ENCODE results near the gene AUNIP. TPM values are rescaled to one million over a fixed set of nuclear protein-coding genes. Genes with fewer than 3 reads are reported as not detected.

Gene AUNIP
- total RNA-seq, 1 donor from 2014 or later: 0.41 TPM

- no peak for DNase-seq
Observed at GRCh38 chr1:25794325-25794724, 64.9 kb downstream of the AUNIP start.

DNA sequence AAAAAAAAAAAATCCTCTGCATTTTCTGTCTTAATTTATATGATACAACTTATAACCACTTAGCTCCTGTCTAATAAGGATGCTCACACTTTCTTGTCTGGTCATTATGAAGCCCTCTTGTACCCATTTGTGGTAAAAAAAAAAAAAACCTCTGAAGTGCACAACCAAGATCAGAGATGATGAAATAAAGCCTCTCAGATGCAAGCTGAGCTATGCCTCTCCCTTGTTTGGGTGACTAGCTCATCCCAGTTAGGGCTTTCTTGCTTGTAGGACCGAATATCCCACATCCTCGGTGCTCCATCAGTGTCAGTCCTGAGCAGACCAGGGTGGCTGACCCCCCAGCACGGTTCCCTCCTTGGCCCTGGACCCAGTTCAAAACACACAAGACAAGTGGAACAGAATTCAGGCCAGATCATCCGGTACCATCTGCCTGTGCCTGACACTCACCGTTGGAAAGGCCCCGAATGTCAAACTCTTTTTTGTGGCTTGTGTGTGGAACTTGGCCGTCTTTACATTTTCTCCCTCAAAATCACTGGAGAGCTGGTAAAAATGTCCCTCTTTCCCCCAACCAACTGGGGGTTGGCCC is 65.6 kb downstream of the AUNIP start:
- no peak for DNase-seq

GRCh38 chr1:25792115-25792514 is 67.1 kb downstream of the AUNIP start:
- no peak for DNase-seq

GRCh38 chr1:25790472-25790871 is 68.8 kb downstream of the AUNIP start:
- DNase-seq: no peak

DNA sequence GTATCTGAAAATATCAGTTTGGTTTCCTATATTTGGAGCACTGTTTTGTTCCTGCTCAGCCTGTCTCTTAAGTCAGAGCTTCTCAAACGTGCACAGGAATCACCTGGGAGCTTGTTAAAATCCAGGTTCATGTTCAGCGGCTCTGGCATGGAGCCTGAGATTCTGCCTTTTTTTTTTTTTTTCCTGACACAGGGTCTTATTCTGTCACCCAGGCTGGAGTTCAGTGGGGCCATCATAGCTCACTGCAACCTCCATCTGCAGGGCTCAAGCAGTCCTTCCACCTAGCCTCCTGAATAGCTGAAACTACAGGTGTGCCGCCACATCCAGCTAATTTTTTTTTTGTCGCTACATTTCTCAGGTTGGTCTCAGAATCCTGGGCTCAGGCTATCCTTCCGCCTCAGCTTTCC is 71.5 kb downstream of the AUNIP start:
- DNase-seq: no peak

DNA sequence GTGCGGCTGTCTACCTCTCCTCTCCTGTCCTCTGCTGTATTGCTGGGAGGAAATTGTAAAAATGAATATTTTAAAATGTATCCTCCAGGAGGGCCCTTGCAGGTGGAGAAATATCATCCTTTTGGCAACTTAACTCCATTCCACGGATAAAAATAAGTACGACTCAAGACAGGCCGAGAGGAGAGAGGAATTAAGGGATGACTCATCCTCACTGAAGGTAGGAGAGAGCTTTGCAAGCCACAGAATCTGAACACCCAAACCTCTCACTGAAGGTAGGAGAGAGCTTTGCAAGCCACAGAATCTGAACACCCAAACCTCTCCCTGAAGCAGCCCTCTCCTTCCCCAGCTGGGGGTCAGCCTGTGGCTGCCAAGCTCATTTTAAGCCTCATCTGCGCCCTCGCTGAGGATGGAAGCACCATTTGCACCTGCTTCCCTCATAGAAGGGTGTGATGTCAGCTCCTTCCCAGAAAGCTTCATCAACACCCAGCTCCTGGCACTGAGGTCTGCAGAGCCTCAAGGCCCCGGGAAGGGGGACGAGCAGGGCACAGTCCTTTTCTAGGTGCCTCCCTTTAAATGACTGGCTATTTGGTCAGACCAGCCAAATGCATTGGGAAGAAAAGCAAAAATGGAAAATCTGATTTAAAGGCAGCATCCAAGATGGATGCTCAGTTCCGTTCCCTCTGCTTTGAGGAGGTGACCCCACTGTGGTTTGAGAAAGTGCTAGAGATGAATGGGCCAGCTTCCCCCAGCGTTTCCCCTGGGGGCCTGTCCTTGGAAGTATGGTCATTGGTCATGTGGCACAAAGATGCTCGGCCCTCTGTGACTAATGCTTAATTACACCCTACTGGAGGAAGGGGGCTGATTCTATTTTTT is 72.1 kb downstream of the AUNIP start:
- no peak for DNase-seq

DNA sequence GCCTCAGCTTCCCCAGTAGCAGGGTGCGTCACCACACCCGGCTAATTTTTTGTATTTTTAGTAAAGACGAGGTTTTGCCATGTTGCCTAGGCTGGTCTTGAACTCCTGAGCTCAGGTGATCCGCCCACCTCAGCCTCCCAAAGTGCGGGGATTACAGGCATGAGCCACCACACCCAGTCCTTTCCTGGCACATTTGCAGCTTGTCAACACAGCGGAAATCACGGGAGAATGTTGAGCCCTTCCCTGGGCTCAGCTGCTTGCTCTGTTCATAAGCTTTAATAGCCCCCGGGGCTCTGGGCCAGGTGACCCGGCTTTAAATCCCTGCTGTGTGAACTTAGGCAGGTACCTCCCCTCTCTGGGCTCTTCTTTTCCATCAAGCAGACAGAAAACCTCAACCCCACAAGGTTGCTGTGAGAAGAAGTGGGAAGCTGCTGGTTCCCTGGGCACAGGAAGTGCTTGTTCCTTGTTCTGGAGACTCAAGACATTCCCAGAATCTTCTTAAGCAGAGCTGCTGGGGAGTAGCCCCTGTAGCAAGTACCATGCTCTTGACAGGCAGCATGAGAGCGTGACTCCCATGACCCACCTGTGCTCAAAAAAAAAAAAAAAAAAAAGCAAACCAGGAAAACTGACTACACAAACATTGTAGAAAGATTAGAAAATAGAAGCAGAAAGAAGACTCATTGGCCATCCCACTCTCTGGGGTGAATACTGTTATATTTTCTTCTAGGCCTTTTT is 73.8 kb downstream of the AUNIP start:
- DNase-seq: no peak

- no peak for DNase-seq
Observed at GRCh38 chr1:25784575-25785051, 74.6 kb downstream of the AUNIP start.

Small RNA genes within 50 kb of the gene (small RNA-seq; reads per million reads assigned to genes)
- not detected for gene AL033528.1 (ENCODE audit: low replicate concordance)
- gene RF00019 (ENCODE audit: low replicate concordance): not detected
- not detected for gene SNRPFP2 (ENCODE audit: low replicate concordance)

Other genes with a start within 250 kb of the AUNIP start
- gene MAN1C1, start 242.7 kb downstream of the AUNIP start, total RNA-seq: 8.7 TPM
- gene SELENON, start 59.3 kb downstream of the AUNIP start, total RNA-seq: 29.5 TPM
- gene MTFR1L, start 39.5 kb downstream of the AUNIP start, total RNA-seq: 51.1 TPM
- gene PAQR7, start 16.3 kb upstream of the AUNIP start, total RNA-seq: 6.5 TPM
- 86.0 TPM for gene STMN1, start 47.0 kb upstream of the AUNIP start, total RNA-seq
- gene PAFAH2, start 138.6 kb upstream of the AUNIP start, total RNA-seq: 20.2 TPM
- 5.4 TPM for gene EXTL1, start 162.3 kb upstream of the AUNIP start, total RNA-seq
- gene SLC30A2, start 186.7 kb upstream of the AUNIP start, total RNA-seq: 1.2 TPM
- 64.5 TPM for gene TRIM63, start 208.2 kb upstream of the AUNIP start, total RNA-seq

All from tongue (tissue), 3 donors.